Hepatocyte (in vitro differentiated cells): ENCODE data around the gene BTRC. TPM values are rescaled to one million over a fixed set of nuclear protein-coding genes. Genes with fewer than 3 reads are reported as not detected.

Source experiments
- DNase-seq: peaks from one replicate; pipeline ENCODE4 v3.0.0-alpha.2; 2016; ENCODE audit warnings: low spot score
- H2AFZ ChIP-seq: fragments of 200-600 bp; sonication (generic); 2 replicates; pipeline ENCODE4 v1.6.0; 2016; ENCODE audit warnings: antibody characterized with exemption, mild to moderate bottlenecking
- H3K27ac ChIP-seq: fragments of 200-600 bp; sonication (generic); 2 replicates; pipeline ENCODE4 v1.5.1; 2016; ENCODE audit warnings: mild to moderate bottlenecking
- H3K27me3 ChIP-seq: fragments of 200-600 bp; sonication (generic); 2 replicates; pipeline ENCODE4 v1.6.1; 2016
- H3K36me3 ChIP-seq: fragments of 200-600 bp; sonication (generic); replicated peaks from 2 replicates; pipeline ENCODE4 v1.5.1; 2016; ENCODE audit warnings: low read depth; ENCODE audit not compliant: insufficient read depth
- H3K4me1 ChIP-seq: fragments of 200-600 bp; sonication (generic); 2 replicates; pipeline ENCODE4 v1.5.1; 2016; ENCODE audit warnings: mild to moderate bottlenecking, moderate library complexity; ENCODE audit not compliant: insufficient read depth
- H3K4me2 ChIP-seq: fragments of 200-600 bp; sonication (generic); 2 replicates; pipeline ENCODE4 v1.6.0; 2016
- H3K4me3 ChIP-seq: fragments of 200-600 bp; sonication (generic); 2 replicates; pipeline ENCODE4 v1.5.1; 2016; ENCODE audit warnings: mild to moderate bottlenecking
- H3K79me2 ChIP-seq: fragments of 200-600 bp; sonication (generic); 2 replicates; pipeline ENCODE4 v1.6.0; 2017; ENCODE audit warnings: mild to moderate bottlenecking
- H3K9me2 ChIP-seq: fragments of 200-600 bp; sonication (generic); replicated peaks from 2 replicates; pipeline ENCODE4 v1.6.0; 2017; ENCODE audit warnings: mild to moderate bottlenecking; ENCODE audit not compliant: insufficient read depth
- H3K9me3 ChIP-seq: fragments of 200-600 bp; sonication (generic); 2 replicates; pipeline ENCODE4 v1.5.1; 2016; ENCODE audit warnings: low read depth, mild to moderate bottlenecking
- H4K20me1 ChIP-seq: fragments of 200-600 bp; sonication (generic); 2 replicates; pipeline ENCODE4 v1.6.0; 2016; ENCODE audit warnings: mild to moderate bottlenecking; ENCODE audit not compliant: insufficient read depth, poor library complexity, severe bottlenecking
- CTCF ChIP-seq: fragments of 200-600 bp; sonication (generic); IDR thresholded peaks from 2 replicates; pipeline ENCODE4 v1.5.1; 2016; ENCODE audit warnings: antibody characterized with exemption, mild to moderate bottlenecking; ENCODE audit not compliant: poor library complexity
- EZH2 ChIP-seq: fragments of 200-600 bp; sonication (generic); IDR thresholded peaks from 2 replicates; pipeline ENCODE4 v1.6.1; 2016; ENCODE audit warnings: antibody characterized with exemption, mild to moderate bottlenecking, borderline replicate concordance
- EZH2phosphoT487 ChIP-seq: fragments of 200-600 bp; sonication (generic); IDR thresholded peaks from one replicate; pipeline ENCODE4 v1.6.1; 2018; ENCODE audit warnings: antibody characterized with exemption, mild to moderate bottlenecking, low read depth, moderate library complexity; ENCODE audit not compliant: unreplicated experiment, severe bottlenecking
- WGBS: methylation state at CpG from one replicate; pipeline ENCODE4 v1.1.6; 2016; ENCODE audit warnings: low lambda C conversion rate; ENCODE audit errors: missing lambda C conversion rate; 5-methylcytosine and 5-hydroxymethylcytosine counted together
- polyA plus RNA-seq: library from polyadenylated mRNA; unstranded; fragments of >200 nt; fragmentation: Nextera tagmentation; extraction: Ambion mirVana; gene quantifications from 2 replicates; pipeline ENCODE4 v1.2.1, GENCODE V29; 2016
- total RNA-seq: library from RNA; depleted of rRNA; stranded (reverse); fragments of >200 nt; gene quantifications from 2 replicates; pipeline ENCODE4 v1.2.3, GENCODE V29; 2014

BTRC gene
- total and polyA plus RNA-seq, 2 experiments from 2014 or later = 14.5 to 24.3 TPM

- Histone ChIP-seq H3K9me2 (no peaks in the 10 kb centered on the region), H3K27me3 (no peaks in the 10 kb centered on the region), H3K4me1 (no peaks in the 10 kb centered on the region), H3K4me3 (no peak overlapping the region), H3K4me2 (no peak overlapping the region), H2AFZ (no peak overlapping the region), H3K36me3 (no peaks in the 10 kb centered on the region), H3K9me3 (no peaks in the 10 kb centered on the region), H4K20me1 (peaks cover 15% of the 10 kb centered on the region), H3K27ac (no peak overlapping the region), H3K79me2 (peaks cover 63% of the 10 kb centered on the region)
- 81% methylated on average over 5 of the region's 5 CpGs for WGBS
- TF ChIP-seq EZH2phosphoT487 (no peak), EZH2 (no peak), CTCF (no peak)
- no peak for DNase-seq
Measured at GRCh38 chr10:101380353-101381017, 26.5 kb downstream of the BTRC start.

GRCh38 chr10:101385866-101386658 lies 32.1 kb downstream of the BTRC start:
- Histone ChIP-seq H3K4me3 (no peak overlapping the region), H4K20me1 (peaks cover 4% of the 10 kb centered on the region), H3K79me2 (peaks cover 41% of the 10 kb centered on the region), H3K4me2 (no peak overlapping the region), H3K27me3 (no peaks in the 10 kb centered on the region), H3K4me1 (no peaks in the 10 kb centered on the region), H3K36me3 (no peaks in the 10 kb centered on the region), H2AFZ (no peak overlapping the region), H3K9me2 (no peaks in the 10 kb centered on the region), H3K9me3 (no peaks in the 10 kb centered on the region), H3K27ac (peak overlapping the region; percentile 28)
- TF ChIP-seq CTCF (no peak), EZH2 (no peak), EZH2phosphoT487 (no peak)
- no peak for DNase-seq
- 69% methylated on average over 1 of the region's 1 CpG for WGBS

GRCh38 chr10:101386659-101387259 lies 32.8 kb downstream of the BTRC start:
- H3K27me3 ChIP-seq = no peaks in the 10 kb centered on the region
- peaks cover 4% of the 10 kb centered on the region for H4K20me1 ChIP-seq
- no peaks in the 10 kb centered on the region for H3K36me3 ChIP-seq
- WGBS = 87% methylated on average over 4 of the region's 4 CpGs
- H3K27ac ChIP-seq = peak overlapping the region; percentile 9
- no peaks in the 10 kb centered on the region for H3K4me1 ChIP-seq
- H3K79me2 ChIP-seq = peaks cover 38% of the 10 kb centered on the region
- H2AFZ ChIP-seq = no peak overlapping the region
- DNase-seq = no peak
- no peak overlapping the region for H3K4me3 ChIP-seq
- no peaks in the 10 kb centered on the region for H3K9me2 ChIP-seq
- H3K4me2 ChIP-seq = no peak overlapping the region
- TF ChIP-seq EZH2phosphoT487 (no peak), EZH2 (no peak), CTCF (no peak)
- no peaks in the 10 kb centered on the region for H3K9me3 ChIP-seq
